ENCODE results near the gene KLK11. TPM values are rescaled to one million over a fixed set of nuclear protein-coding genes. Genes with fewer than 3 reads are reported as not detected.

KLK11 gene
- polyA plus RNA-seq, 3 donors: not detected

DNA sequence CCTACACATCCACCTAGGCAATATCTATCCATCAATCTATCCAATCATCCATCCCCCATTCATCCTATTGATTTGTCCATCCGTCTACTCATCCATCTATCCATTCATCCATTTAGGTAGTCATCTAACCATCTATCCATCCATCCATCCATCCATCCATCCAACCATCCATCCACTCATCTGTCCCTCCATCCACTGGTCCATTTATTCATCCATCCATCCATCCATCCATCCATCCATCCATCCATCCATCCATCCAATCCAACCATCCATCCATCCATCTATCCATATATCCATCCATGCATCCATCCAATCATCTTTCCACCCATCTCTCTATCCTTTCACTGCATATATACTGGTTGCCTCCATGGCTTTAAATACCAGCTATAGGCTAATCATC lies 34.6 kb upstream of the KLK11 start:
- H3K4me1 ChIP-seq (ENCODE audit: control insufficient read depth in 1 of 2, insufficient read depth in 2 of 2, low read length in 2 of 2): no peaks in the 10 kb centered on the region
- peaks cover 19 to 44% of the 10 kb centered on the region in 2 donors for H3K27me3 ChIP-seq (ENCODE audit: control insufficient read depth in 2 of 2, insufficient read depth in 2 of 2, low read length in 2 of 2)
- H3K79me2 ChIP-seq (ENCODE audit: insufficient read depth, low read length): no peaks in the 10 kb centered on the region
- H3K36me3 ChIP-seq (replicated peaks in 1 of 2; ENCODE audit: control insufficient read depth in 1 of 2, insufficient read depth in 2 of 2, low read length in 2 of 2): no peaks in the 10 kb centered on the region
- no peaks in the 10 kb centered on the region for H4K20me1 ChIP-seq (ENCODE audit: insufficient read depth, low read length)
- no peak overlapping the region for H3K27ac Mint-ChIP-seq
- H3K27ac ChIP-seq (ENCODE audit: low read depth in 1 of 2, low read length in 2 of 2): no peak overlapping the region
- H3K27me3 Mint-ChIP-seq (ENCODE audit: low read depth in 3 of 3): peaks cover 34 to 56% (median 37%) of the 10 kb centered on the region in 3 donors
- peaks cover 2% of the 10 kb centered on the region for H3K4me1 Mint-ChIP-seq
- H3K4me3 ChIP-seq (replicated peaks in 1 of 3; ENCODE audit: low read depth in 2 of 3, low read length in 3 of 3): no peak overlapping the region
- no peak overlapping the region for H3K4me3 Mint-ChIP-seq
- TF ChIP-seq, protein P1, sequence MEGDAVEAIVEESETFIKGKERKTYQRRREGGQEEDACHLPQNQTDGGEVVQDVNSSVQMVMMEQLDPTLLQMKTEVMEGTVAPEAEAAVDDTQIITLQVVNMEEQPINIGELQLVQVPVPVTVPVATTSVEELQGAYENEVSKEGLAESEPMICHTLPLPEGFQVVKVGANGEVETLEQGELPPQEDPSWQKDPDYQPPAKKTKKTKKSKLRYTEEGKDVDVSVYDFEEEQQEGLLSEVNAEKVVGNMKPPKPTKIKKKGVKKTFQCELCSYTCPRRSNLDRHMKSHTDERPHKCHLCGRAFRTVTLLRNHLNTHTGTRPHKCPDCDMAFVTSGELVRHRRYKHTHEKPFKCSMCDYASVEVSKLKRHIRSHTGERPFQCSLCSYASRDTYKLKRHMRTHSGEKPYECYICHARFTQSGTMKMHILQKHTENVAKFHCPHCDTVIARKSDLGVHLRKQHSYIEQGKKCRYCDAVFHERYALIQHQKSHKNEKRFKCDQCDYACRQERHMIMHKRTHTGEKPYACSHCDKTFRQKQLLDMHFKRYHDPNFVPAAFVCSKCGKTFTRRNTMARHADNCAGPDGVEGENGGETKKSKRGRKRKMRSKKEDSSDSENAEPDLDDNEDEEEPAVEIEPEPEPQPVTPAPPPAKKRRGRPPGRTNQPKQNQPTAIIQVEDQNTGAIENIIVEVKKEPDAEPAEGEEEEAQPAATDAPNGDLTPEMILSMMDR (IDR thresholded peaks at IDR 0.05): no peak
- H3K9me3 ChIP-seq (replicated peaks in 1 of 2; ENCODE audit: control insufficient read depth in 1 of 2, insufficient read depth in 1 of 2, low read length in 2 of 2): no peaks in the 10 kb centered on the region
- no peak overlapping the region for H3K9ac ChIP-seq (ENCODE audit: insufficient read depth, low read length, poor library complexity, severe bottlenecking)
- WGBS (ENCODE audit: insufficient coverage): 0% methylated on average over 1 of the region's 1 CpG
- H3K9me3 Mint-ChIP-seq: peaks cover 2 to 12% (median 4%) of the 10 kb centered on the region in 7 donors
- intact Hi-C loops (cut with micrococcal nuclease): no loop called here
- no peak for DNase-seq
- no peak overlapping the region for H2AFZ ChIP-seq (ENCODE audit: insufficient read depth, low read depth, low read length, poor library complexity, severe bottlenecking)
- H3K36me3 Mint-ChIP-seq: no peaks in the 10 kb centered on the region
- H3K4me2 ChIP-seq (replicated peaks; ENCODE audit: extremely low read depth, low read length, poor library complexity, severe bottlenecking): no peak overlapping the region

DNA sequence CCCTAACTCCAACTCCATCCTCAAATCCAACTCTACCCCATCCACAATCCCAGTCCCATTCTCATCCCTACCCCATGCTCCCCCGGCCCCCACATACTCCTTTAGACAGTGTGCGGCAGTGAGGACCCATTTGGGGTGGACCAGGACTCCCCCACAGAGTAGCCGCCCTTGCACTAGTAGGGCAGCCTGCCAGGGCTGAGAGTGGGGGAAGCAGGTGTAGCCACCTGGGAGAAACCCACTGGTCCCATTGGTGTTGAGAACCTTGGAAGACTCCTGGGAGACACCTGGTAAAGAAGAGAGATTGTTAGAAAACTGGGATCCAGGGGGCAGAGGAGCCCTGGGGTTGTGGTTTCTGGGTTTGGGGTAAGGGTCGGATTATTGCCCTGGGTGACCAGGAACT lies 33.9 kb upstream of the KLK11 start:
- H3K27ac ChIP-seq (ENCODE audit: low read depth in 1 of 2, low read length in 2 of 2): no peak overlapping the region
- peaks cover 16 to 37% of the 10 kb centered on the region in 2 donors for H3K27me3 ChIP-seq (ENCODE audit: control insufficient read depth in 2 of 2, insufficient read depth in 2 of 2, low read length in 2 of 2)
- no peaks in the 10 kb centered on the region for H3K36me3 ChIP-seq (replicated peaks in 1 of 2; ENCODE audit: control insufficient read depth in 1 of 2, insufficient read depth in 2 of 2, low read length in 2 of 2)
- intact Hi-C loops (cut with micrococcal nuclease): no loop called here
- Mint-ChIP-seq H3K27ac (no peak overlapping the region), H3K4me1 (peaks cover 1% of the 10 kb centered on the region), H3K27me3 (ENCODE audit: low read depth in 3 of 3) (peaks cover 31 to 53% (median 31%) of the 10 kb centered on the region in 3 donors), H3K9me3 (peaks cover 0 to 12% (median 3%) of the 10 kb centered on the region in 7 donors), H3K4me3 (no peak overlapping the region), H3K36me3 (no peaks in the 10 kb centered on the region)
- no peaks in the 10 kb centered on the region for H3K79me2 ChIP-seq (ENCODE audit: insufficient read depth, low read length)
- 50% methylated on average over 3 of the region's 4 CpGs for WGBS (ENCODE audit: insufficient coverage)
- no peaks in the 10 kb centered on the region for H3K9me3 ChIP-seq (replicated peaks in 1 of 2; ENCODE audit: control insufficient read depth in 1 of 2, insufficient read depth in 1 of 2, low read length in 2 of 2)
- H3K4me1 ChIP-seq (ENCODE audit: control insufficient read depth in 1 of 2, insufficient read depth in 2 of 2, low read length in 2 of 2): no peaks in the 10 kb centered on the region
- H4K20me1 ChIP-seq (ENCODE audit: insufficient read depth, low read length): no peaks in the 10 kb centered on the region
- H3K9ac ChIP-seq (ENCODE audit: insufficient read depth, low read length, poor library complexity, severe bottlenecking): no peak overlapping the region
- H3K4me3 ChIP-seq (replicated peaks in 1 of 3; ENCODE audit: low read depth in 2 of 3, low read length in 3 of 3): no peak overlapping the region
- TF ChIP-seq, protein P1 (IDR thresholded peaks at IDR 0.05): no peak
- no peak overlapping the region for H3K4me2 ChIP-seq (replicated peaks; ENCODE audit: extremely low read depth, low read length, poor library complexity, severe bottlenecking)
- DNase-seq: no peak
- H2AFZ ChIP-seq (ENCODE audit: insufficient read depth, low read depth, low read length, poor library complexity, severe bottlenecking): no peak overlapping the region
